Measurements from ENCODE around the gene C1orf210.

C1orf210 gene

GRCh38 chr1:43272161-43272560 lies 13.2 kb downstream of the C1orf210 start:
- no peak for DNase-seq

DNA sequence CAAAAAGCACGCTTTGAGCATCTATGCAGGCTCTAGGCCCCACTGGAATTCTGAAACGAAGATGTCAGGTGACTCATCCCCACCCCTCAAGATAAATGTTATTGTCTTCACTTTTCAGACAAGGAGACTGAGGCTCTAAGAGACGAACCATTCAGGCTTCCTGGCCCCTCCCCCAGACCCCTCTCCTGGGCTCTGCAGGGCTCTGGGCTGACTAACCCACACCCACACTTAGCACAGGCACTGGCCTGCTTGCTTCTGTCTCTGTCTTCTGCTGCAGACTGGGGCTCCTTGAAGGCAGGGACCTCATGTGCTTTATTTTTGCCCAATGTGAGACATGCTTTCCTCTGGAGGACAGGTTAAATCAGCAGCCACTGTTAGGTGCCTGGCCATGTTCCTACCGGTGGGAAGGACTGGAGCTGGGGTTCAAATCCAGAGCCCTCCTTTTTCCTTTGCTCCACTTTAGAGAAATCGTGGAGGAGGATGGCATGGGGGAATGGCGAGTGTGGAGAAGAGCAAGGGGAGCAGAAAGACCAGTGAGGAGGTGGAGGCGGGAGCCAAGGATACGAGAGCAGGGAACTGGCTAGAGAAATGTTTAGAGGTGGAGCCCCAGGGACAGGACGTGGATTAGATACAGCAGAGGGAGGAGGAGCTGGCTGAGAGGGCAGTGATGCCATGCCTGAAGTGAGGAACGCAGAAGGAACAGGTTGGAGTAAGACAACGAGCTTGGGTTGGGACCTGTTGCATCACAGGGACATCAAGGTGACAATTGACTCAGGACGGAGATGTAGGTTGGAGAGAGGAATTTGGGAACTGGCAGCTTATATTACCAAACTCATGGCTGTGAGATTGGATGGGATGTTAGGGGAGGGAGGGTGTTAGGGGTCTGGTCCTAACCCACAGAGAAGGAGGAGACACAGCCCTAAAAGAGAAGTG lies 13.9 kb downstream of the C1orf210 start:
- no peak for DNase-seq

- DNase-seq, result peak; percentile 87
Observed at GRCh38 chr1:43270421-43271095, 14.8 kb downstream of the C1orf210 start.

DNA sequence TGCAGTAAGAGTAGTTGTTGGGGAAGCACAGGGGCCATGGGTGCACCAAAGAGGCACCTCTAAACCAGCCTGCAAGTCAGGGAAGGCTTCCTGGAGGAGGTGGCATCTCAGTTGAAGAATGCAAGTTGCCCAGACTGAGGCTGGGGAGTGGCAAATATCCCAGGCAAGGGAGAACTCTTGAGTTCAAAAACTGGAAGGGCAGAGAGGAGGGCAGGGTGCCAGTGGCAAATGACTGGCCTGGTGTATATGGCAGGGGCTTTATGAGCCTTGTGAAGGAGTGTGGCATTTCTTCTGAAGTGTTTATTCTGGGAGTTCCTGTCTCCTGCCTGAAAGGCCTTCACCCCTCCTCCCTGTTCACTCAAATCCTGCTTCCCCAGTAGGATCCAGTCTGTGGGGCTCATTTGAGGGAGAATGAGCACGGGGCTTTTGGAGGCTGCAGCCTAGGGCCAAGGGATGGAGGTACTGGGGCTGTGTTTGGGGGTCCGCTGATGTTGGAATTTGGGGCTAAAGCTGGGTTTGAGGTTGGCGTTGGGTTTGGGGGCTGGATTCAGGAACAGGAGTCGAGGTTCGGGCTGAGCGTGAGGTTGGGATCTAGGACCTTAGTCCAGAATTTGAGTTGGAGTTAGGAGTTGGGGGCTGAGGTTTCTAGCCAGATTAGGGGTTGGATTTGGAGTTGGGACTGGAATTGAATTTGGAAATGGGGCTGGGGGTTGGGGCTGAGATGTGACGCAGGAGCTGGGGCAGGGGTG lies 15.6 kb downstream of the C1orf210 start, which contains the start of gene TMEM125:
TSS of gene TMEM125 (plus strand) at position 357 of the 749 bp plus-strand sequence. CDS start 2,740 bp downstream, outside the sequence.
- DNase-seq, result no peak

- DNase-seq, result no peak
Observed at GRCh38 chr1:43267818-43268425, 17.5 kb downstream of the C1orf210 start.

DNA sequence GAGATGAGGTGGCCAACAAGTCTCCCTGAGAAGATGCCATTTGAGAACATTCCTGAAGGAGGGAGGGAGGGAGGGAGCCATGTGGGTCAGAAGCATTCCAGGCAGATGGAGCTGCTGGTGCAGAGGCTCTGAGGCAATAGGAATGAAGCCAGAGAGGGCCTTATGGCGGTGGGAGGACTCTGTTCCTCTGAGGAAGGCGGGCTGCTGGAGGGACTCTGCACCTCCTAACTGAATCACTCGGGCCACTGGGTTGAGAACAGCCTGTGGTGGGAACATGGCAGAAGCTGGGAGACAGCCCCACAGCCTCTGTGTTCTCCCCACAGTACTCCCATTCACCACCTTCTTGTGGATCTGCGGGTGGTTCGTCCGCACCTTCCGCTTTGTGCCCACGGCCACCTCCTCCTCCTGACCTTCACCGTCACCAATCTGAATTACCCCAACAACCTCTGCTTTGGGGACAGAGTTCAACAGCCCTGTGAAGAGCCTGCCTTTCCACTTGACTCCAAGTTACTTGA lies 18.0 kb downstream of the C1orf210 start:
- DNase-seq, result no peak

- no peak for DNase-seq
Observed at GRCh38 chr1:43266881-43267280, 18.5 kb downstream of the C1orf210 start.

- DNase-seq, result no peak
Observed at GRCh38 chr1:43265431-43265830, 19.9 kb downstream of the C1orf210 start.

DNA sequence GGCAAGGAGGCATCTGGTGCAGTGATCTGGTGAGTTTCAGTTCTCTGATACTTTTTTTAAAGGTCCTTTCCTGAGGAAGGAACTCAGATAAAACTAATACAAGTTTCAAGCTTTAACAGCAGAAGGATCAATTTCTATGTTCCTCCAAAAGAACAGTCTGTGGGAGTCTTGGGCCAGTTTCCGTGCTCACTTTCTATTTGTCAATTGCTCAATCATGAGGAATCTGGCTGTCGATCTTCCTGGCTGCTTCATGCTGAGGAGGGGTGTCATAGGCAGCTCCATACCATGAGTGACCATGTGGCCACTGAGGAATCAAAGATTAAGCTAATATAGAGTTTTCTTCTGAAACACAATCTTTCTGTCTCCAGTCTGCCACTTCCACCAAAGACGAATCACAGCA lies 27.0 kb downstream of the C1orf210 start:
- no peak for DNase-seq

DNA sequence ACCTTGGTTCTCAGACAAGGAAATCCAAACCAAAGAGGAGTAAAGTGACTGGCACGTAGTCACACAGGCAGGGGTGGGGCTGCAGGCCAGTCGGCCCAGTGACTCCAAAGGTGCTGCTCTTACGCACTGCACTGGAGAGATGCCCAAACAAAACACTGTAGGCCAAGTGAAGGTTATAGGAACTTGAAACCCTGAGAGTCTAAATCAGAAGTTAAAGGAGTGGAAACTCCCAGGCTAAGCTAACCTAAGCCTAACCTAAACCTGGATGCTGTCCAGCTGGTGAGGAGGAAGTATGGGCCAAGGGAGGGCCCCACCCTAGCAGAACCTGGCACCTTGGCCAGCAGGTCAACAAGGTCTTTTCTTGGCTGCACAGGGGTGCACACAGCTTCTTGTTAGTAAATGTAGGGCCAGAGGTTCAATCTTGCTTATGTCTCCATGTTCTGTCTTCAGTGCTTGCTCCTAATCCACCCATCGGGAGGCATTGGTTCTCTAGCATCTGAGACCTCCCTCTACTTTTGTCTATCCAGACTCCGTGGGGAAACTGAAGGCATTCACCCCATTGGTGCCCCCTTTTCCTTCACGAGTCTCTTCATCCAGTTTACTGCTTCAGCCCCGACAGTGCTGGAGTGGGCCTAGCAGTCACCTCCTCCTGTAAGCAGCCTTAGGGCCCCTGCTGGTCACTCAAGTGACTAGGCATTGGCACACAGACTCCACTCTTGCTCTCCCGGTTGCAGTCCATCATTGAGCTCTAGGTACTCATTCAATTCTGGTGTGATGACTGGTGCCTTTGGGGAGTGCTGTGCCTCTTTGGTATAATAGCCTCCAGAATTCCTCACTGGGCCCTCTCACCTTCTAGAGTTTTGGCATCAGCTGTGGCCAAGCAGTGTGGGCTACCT lies 28.5 kb downstream of the C1orf210 start:
- DNase-seq, result no peak

- DNase-seq, result no peak
Observed at GRCh38 chr1:43255438-43256210, 29.8 kb downstream of the C1orf210 start.

GRCh38 chr1:43253876-43254275 lies 31.5 kb downstream of the C1orf210 start:
- no peak for DNase-seq

DNA sequence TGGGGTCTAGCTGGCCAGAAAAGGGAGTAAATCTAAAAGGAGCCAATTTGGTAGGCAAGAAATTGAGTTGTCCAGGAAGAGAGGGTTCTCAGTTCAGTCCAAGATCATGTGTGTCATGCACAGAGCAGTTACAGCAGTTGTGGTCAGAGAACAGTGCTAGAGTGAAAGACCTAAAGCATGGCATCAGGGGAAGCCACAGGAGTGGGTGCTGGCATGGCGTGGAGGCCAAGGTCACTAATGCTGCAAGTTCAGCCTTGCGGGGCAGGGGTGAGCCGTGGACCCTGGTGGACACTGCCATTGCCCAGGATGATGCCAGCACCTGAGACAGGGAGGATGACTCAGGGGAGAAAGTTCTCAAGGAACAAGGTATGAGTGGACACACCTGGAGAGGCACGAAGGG lies 32.2 kb downstream of the C1orf210 start:
- DNase-seq, result no peak

DNA sequence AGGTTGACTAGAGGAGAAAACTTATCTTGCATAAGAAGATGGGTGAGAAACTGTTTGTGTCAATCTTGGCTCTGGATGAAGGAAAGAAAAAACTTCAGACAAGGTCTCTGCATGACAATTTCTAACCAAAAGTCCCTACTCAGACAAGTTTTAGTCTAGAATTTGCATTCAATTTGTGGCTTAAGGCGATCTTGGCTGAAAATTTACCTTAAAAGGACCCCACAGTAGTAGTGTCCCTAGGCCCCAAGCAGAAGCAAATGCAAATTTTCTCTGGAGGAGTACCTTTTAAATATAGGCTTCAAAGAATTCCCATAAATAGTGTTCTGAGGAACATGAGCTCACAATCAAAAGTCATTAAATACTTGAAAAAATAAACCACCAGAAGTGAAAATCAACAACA lies 33.2 kb downstream of the C1orf210 start:
- DNase-seq, result no peak

DNA sequence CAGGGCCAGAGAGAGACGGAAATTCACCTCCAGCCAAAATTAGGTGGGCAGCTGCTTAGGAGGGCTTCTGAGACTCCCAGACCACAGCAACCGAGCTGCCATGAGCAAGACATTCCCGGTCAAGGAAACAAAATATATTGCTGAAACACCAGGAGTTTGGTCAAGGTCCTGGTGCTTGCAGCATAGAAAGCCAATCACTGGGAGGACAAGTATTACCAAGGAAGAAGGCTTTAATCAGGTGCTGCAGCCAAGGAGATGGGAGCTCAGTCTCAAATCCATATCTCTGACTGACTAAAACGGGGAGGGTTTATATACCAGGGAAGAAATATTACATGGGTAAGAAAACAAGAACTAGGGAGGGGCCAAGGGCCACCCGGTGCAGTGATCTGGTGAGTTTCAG lies 34.4 kb downstream of the C1orf210 start:
- no peak for DNase-seq

DNA sequence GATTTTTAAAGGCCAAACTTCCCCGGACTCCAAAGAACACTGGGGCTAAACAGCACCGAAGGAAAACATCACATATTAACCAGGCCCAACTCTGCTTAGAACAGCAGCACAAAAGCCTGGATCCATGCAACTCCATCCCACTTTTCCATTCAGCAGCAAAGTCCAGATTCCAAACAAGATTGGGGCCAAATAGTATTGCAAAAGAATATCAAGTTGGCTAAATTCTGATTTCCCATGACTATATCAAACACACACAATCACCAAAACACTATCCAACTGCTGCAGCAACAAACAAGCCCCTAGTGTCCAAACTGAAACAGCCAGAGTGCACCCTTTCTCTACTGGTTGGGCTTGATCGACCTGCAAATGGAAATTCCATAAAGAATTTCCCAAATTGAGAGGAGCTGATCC lies 35.0 kb downstream of the C1orf210 start:
- no peak for DNase-seq

- no peak for DNase-seq
Observed at GRCh38 chr1:43247256-43247921, 38.0 kb downstream of the C1orf210 start.

- DNase-seq, result no peak
Observed at GRCh38 chr1:43246466-43247213, 38.7 kb downstream of the C1orf210 start.

DNA sequence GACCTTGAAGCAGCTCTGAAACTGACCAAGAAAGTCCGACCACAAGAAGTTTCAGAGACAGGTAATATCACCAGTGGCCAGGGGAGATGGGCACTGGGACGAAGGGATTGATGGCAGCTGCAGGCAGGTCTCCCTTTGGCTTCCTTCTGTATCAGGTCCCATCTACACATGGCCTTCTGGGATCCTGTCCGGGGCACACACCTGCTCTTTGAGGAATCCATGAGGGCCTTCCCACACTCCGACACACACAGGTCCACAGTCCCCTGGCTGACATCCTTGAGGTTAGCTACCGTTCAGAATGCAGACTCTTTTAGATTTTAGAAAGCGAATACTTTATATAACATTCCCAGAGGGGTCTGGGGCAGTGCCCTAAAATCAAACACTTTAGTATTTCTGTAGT lies 42.1 kb downstream of the C1orf210 start:
- DNase-seq, result no peak
